Coronary artery (tissue), 2 donors: ENCODE measurements around the gene HSBP1.
A peak's percentile ranks its signal among the peaks of the same experiment; 100 is the strongest.

Source experiments
- DNase-seq: peaks from one replicate; pipeline ENCODE4 v3.0.0-alpha.2; 2017; ENCODE audit warnings: low spot score
- H3K27ac ChIP-seq, 2 donors: fragments of 200-600 bp; sonication (generic); one replicate each; pipeline ENCODE4 v1.5.1; 2016 to 2019
- H3K4me3 ChIP-seq: fragments of 200-600 bp; sonication (generic); 2 replicates; pipeline ENCODE4 v1.5.1; 2016; ENCODE audit warnings: mild to moderate bottlenecking, moderate library complexity
- TF ChIP-seq, protein P1 (sequence below): fragments of 200-600 bp; sonication (generic); IDR thresholded peaks from one replicate; pipeline ENCODE4 v1.5.1; 2019; ENCODE audit warnings: antibody characterized with exemption

HSBP1 gene

DNA sequence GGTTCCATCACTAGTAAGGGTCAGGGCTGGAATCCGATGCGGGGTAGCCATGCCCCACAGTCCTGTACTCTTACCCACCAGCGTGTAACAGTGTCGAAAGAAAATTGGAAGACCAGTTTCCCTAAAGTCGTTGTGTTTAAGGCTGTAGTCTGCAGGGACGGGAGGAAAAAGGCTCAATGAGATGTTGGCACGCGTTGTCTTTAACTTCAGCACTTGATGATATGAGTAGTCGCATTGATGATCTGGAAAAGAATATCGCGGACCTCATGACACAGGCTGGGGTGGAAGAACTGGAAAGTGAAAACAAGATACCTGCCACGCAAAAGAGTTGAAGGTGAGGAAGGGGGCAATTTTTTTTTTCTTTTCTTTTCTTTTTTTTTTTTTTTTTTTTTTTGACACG, 1.3 kb downstream of the HSBP1 start:
- TF ChIP-seq, protein P1, sequence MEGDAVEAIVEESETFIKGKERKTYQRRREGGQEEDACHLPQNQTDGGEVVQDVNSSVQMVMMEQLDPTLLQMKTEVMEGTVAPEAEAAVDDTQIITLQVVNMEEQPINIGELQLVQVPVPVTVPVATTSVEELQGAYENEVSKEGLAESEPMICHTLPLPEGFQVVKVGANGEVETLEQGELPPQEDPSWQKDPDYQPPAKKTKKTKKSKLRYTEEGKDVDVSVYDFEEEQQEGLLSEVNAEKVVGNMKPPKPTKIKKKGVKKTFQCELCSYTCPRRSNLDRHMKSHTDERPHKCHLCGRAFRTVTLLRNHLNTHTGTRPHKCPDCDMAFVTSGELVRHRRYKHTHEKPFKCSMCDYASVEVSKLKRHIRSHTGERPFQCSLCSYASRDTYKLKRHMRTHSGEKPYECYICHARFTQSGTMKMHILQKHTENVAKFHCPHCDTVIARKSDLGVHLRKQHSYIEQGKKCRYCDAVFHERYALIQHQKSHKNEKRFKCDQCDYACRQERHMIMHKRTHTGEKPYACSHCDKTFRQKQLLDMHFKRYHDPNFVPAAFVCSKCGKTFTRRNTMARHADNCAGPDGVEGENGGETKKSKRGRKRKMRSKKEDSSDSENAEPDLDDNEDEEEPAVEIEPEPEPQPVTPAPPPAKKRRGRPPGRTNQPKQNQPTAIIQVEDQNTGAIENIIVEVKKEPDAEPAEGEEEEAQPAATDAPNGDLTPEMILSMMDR = no peak
- DNase-seq = no peak
- peak overlapping the region; percentile 94 for H3K4me3 ChIP-seq
- H3K27ac ChIP-seq = no peak overlapping the region

DNA sequence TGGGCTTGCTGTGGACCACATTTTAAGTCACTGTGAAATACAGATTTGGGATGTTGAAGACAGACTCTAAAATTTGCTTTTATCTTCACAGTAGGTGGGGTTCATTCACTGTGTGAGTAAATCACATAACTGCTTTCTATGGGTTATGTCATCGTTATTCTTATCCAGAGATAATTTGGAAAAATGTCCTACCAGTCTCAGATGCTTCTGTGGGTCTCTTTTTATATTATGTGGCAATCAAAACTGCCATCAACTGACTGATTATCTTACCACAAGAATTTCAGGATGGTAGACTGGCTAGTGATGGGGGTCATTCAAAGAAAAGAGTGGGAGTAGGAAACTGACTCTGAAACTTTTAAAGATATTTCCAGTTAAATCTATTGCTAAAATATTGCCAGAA, 3.1 kb downstream of the HSBP1 start:
- TF ChIP-seq, protein P1 = no peak
- Histone ChIP-seq H3K27ac (no peak overlapping the region), H3K4me3 (no peak overlapping the region)
- no peak for DNase-seq

DNA sequence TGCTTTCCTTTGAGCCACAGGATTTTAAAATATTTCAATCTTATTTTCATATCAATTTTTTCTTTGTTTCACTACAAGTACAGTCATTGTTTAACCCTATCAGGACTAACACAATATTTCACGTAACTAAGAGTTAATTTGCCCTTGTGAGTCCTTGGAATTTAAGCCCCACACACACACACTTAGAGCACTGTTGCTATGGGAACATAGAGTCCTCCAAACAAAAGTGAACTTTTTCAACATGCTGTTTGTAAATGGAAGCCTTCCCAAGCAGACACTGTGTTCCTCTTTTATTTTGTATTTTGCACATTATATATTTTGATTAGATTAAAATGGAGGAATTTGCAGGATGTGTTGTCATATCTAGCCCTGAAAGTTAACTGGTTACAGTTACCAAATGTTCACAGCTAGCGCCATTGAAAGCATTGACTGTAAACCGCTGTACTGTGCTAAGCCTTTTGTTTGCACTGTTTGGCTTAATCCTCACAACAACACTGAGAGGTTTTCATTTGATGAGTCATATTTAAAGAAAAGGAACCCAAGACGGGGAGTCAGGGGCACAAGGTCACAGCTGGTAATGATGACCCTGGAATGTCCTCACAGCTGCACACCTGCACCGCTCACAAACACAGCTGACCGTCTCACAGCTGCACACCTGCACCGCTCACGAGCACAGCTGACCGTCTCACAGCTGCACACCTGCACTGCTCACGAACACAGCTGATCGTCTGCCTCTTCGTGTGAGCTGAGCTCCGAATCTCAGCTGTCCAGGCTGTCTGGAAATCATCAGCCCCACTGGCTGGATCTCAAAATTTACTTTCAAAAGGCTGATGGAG, 6.3 kb downstream of the HSBP1 start:
- DNase-seq = no peak
- H3K4me3 ChIP-seq = peak overlapping the region; percentile 44
- TF ChIP-seq, protein P1 = no peak
- H3K27ac ChIP-seq = peak overlapping the region in 1 of 2 donors; percentile 39

DNA sequence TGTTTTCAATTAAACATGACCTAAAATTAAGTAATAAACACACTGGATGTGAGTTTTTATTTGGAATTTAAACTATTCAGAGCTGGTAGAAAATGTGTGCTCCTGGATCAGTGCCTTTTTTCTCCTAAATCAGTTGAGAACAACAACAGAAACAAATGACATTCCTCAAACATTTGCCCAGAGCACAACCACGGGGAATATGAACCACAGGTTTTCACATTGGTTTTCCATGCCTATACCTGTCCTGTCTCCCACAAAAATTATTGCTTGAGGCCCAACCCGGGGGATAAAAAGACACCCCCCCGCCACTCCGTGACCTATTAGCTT, 6.8 kb downstream of the HSBP1 start:
- TF ChIP-seq, protein P1 = no peak
- Histone ChIP-seq H3K4me3 (peak overlapping the region; percentile 44), H3K27ac (peak overlapping the region in 1 of 2 donors; percentile 39)
- DNase-seq = no peak

DNA sequence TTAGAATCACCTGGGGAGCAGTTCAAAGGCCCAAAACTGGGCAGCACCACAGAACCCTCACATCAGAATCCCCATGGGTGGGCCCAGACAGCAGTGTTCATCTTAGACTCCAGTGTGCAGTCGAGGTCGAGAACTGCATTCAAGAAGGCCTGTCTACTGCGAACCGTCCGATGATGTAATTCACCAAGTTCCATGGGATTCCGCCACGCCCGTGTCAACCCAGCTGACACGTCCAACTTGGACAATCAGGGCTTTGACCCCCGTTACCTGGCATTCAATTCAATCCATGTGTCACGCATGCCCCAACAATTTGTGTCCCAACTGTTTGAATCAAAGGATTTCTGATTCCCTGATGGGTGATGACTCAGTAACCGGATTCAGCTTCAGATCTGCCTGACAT, 9.2 kb downstream of the HSBP1 start:
- TF ChIP-seq, protein P1 = no peak
- H3K27ac ChIP-seq = no peak overlapping the region

DNA sequence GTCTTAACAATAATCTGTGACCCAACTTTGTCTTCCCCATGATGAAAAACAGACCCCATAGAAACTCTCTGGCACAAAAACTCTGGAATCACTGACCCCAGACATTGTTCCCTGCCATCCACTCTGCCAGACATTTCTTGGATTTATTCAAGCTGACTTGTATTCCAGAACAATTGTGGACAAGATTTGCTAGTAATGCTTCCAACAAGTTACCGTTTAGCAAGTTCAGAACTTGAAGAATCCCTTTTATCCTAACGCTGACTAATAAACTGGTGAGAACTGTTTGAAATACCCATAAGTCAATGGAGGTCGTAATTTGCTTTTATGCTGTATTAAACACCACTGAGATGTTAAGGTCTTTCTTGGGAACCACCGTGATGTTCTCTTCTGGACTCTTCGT, 10.5 kb downstream of the HSBP1 start:
- DNase-seq = no peak
- Histone ChIP-seq H3K27ac (no peak overlapping the region), H3K4me3 (no peak overlapping the region)
- TF ChIP-seq, protein P1 = no peak

More for the DNA sequence above, 9.2 kb downstream of the HSBP1 start:
- DNase-seq = no peak
- no peak overlapping the region for H3K4me3 ChIP-seq

DNA sequence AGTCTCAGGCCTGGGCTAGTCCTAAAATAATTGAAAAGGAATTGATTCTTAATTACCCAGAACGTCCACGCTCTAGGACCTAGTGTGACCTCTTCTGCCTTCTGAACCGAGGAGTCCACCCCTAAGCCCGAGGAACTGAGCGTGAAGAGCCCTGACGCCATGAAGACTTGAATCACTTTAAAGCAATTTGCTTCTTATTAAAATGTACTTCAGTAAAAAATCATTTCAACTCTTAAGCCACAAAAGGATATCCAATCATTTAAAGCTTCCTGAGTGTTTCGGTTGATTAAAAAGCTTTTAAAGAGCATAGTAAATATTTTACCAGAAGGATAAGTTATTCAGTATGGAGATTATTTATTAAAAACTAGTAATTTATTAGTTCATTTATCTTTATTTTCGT, 11.6 kb downstream of the HSBP1 start:
- H3K4me3 ChIP-seq = no peak overlapping the region
- TF ChIP-seq, protein P1 = no peak
- H3K27ac ChIP-seq = no peak overlapping the region
- no peak for DNase-seq
